GM23248 (cell line): ENCODE results near the gene SKP1.

Source experiments
- EZH2 ChIP-seq: fragments of 200-600 bp; sonication (generic); IDR thresholded peaks from 2 replicates; pipeline ENCODE4 v1.6.1; 2018; ENCODE audit warnings: antibody characterized with exemption, mild to moderate bottlenecking; ENCODE audit not compliant: insufficient read depth, poor library complexity, severe bottlenecking
- EZH2phosphoT487 ChIP-seq: fragments of 200-600 bp; sonication (generic); IDR thresholded peaks from 2 replicates; pipeline ENCODE4 v1.6.1; 2018; ENCODE audit warnings: antibody characterized with exemption, moderate library complexity, mild to moderate bottlenecking, low read depth; ENCODE audit not compliant: insufficient read depth

DNA sequence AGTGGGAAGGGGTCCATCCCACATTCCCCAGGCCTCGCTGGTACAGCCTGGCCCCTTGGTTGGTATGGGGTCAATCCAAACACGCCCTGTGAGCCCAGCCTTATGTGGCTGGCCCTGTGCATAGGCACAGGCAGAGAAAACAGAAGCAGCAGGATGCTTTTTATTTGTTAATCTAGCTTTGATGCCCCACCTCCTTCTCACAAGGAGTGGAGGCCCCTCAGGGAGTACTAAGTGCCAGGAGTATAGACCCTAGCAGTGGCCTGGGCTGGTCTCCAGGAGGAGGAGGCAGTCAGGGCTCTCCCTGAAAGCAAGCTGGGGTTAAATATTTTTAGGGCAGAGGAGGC is 76.8 kb downstream of the SKP1 start:
- TF ChIP-seq EZH2, result no peak
- TF ChIP-seq EZH2phosphoT487, result no peak
